Stimulated activated CD8-positive, alpha-beta memory T cell treated with anti-CD3 and anti-CD28 coated beads, Interleukin-15, amount 100 ng/mL, for 4 hours (primary cell): Measurements from ENCODE around the gene LRP1.

Experiments used
- DNase-seq, 2 donors: peaks; one replicate each; pipeline ENCODE4 v3.0.0-alpha.2; 2020; ENCODE audit warnings: low read depth in 2 of 2

Gene LRP1

DNA sequence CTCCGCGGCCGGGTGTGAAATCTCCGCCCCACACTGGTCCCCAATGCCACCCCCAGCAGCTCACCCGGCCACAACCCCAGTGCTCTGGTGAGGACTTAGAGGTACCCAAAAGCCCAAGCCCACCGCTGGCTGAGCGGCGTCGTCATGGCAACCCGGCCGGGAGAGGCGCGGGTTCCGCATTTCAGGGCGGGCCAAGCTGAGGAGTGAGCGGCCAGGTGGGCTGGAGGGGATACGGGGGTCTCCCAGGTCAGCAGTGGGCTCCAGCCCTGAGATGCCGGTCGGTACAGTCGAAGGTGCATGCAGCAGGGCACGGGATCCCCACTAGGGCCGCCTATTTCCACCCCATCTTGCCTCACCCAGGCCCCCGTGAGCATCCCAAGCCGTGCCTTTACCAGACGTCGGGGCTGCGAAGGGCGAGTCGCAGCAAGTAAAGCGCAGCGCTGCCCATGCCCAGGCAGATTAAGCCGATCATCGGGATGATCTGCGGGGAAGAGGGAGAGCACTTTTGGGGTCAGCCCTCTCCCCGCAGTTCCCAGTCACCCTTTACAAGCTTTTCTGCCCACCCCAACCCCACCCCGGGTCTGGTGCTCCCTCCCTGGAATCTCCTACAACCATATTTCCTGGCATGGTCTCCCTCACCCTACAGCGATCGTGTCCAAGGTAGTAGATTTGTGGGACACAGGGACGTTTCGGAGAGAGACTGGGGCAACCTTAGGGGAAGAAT is 108.1 kb downstream of the LRP1 start:
- no peak for DNase-seq

- no peak for DNase-seq
Measured at GRCh38 chr12:57236925-57237595, 108.8 kb downstream of the LRP1 start.

DNA sequence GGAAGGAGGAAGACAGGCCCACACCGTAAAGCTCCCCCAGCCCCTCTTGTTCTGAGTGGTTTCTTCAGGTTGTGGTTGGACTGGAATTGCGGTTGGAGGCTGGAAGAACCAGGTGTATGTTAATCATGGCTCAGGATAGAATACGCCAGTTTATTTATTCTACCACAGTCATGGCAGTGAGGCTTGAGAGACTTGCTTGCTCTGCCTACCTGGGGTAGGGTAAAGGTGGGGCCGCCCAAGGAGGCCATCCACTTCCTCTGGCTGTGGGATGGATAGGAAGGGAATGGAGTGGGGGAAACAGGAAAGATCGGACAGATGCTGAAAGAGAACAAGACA is 109.3 kb downstream of the LRP1 start:
- no peak for DNase-seq

- DNase-seq, result no peak
Measured at GRCh38 chr12:57237932-57238853, 109.9 kb downstream of the LRP1 start.

DNA sequence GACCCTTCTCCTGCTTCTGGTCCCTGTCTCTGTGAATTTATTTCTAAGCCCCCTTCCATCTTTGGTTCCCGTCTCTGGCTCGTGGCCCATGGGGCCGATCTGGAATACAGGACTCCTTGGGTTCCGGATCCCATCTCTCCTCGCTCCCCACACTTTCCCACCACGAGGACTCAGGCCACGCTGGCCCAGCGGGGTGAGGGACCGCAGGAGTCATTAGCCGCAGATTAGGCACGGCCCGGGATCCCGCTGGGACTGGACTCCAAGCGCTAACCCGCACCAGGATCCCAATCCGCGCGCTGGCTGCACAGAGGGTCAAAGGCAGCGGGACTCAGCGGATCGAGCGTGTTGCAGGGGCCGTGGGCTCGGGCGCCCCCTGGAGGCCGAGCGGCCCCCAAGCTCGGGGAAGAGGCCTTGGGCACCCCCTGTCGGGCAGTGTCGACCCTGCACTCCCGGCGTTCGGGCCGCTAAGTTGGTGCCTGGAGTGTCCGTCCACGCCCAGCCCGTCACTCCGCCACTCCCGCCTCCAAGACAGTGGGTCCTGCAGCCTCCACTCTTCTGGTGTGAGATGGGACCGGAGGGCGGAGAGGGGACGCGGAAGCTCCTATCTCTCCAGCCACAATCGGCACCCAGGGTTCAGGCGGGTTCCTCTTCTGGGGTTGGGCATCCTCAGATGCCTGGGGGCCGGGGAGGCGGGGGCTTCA is 110.7 kb downstream of the LRP1 start:
- DNase-seq, result peak; percentile 64 to 67

GRCh38 chr12:57239587-57240065 is 111.3 kb downstream of the LRP1 start:
- no peak for DNase-seq

- DNase-seq, result peak; percentile 62 to 73
Measured at GRCh38 chr12:57240066-57240921, 112.0 kb downstream of the LRP1 start.

DNA sequence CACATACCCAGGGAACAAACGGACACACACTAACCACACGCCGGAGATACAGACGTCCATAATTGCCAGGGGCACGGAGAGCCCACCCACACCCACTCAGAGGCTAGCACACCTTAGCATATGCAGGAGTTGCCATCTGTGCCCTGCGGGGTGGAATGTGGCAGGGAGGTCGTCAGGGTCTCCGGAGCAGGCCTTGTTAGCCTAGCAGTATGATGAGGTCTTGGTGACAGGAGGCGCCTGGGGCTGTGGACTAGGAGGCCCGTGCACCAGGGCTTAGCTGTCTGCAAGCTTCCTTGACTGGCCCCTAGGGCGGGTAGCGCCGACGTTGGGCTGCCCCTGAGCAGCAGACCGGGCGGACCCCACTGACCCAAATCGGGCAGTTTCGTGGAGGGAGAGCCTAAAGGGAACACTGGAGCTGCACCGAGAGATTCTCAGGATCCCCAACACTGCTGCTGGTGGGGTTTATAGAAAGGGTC is 112.7 kb downstream of the LRP1 start:
- DNase-seq, result no peak

DNA sequence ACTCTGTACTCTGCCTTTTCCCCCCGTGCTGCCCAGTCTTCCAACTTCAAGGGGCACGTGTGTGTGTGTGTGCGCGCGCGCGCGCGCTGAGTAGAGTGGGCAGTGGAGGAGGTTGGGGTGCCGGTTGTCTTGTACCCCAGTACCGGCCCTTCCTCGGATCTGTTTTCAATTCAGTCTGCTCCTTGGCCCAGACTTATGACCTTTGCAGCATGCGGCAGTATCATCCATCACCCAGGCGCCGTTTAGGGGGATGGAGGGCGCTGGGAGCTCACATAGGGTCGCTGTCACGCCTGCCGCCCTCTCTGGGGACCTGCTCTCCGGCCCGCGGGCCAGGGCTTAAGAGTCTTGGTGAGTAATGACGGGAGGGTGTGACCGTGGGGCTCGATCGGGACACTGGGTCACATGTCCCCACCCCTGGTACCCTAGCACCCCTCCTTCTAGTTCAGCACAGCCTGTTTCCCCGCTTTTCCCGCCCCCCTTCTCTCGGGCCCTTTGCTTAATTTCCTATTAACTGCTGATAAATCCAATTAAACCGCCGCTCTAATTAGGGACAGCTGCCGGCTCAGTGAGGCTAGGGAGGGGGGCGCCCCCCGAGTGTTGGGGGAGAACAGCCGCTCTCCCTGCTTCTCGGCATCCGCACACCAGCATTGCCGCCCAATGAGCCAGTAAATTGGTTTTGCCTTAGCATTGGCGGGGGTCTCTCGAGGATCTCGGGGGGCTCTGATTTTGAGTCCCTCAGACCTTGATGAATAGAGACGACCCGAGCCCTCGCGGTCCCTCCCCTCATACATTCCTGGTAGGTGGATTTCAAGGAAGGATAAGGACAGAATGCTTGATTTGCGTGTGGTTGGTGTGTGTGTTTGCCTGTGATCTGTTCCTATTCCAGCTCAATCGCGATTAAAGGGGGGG is 113.4 kb downstream of the LRP1 start:
- no peak for DNase-seq

GRCh38 chr12:57242329-57242690 is 114.0 kb downstream of the LRP1 start:
- DNase-seq, result no peak

DNA sequence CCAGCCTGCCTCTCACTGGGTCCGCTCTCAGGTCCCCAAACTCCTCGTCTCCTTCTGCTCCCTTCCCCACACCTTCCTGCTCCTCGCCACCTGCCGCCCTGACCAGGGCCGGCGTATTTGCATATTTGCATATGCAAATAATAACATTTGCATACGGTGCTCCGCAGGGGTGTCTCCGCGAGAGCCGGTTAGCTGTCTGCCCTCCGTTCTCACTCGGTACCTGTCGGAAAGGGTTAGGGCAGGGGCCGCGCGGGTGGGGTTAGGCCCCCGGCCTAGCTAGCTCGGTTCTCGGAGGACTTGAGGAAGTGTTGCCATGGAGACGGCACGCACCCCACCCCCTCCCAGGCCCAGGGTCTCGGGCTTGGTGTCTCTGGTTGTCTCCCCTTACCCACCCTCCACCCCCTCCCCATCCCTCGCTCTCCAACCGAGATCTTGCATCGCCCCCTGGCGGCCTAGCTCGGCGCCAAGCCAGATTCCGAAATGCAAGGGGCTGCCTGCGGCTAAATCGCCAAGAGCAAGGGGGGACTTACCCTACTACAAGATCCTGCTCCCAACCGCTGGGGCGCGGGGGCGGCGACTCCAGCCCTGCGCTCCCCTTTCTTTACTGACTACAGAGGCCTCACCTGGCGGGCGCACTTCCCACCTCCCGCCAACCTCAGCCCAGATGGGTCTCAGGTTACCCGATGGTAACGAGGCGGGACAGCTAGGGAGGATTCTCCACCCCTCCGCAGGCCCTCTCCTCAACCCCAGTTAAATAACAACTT is 114.6 kb downstream of the LRP1 start:
- DNase-seq, result peak; percentile 27 to 41

DNA sequence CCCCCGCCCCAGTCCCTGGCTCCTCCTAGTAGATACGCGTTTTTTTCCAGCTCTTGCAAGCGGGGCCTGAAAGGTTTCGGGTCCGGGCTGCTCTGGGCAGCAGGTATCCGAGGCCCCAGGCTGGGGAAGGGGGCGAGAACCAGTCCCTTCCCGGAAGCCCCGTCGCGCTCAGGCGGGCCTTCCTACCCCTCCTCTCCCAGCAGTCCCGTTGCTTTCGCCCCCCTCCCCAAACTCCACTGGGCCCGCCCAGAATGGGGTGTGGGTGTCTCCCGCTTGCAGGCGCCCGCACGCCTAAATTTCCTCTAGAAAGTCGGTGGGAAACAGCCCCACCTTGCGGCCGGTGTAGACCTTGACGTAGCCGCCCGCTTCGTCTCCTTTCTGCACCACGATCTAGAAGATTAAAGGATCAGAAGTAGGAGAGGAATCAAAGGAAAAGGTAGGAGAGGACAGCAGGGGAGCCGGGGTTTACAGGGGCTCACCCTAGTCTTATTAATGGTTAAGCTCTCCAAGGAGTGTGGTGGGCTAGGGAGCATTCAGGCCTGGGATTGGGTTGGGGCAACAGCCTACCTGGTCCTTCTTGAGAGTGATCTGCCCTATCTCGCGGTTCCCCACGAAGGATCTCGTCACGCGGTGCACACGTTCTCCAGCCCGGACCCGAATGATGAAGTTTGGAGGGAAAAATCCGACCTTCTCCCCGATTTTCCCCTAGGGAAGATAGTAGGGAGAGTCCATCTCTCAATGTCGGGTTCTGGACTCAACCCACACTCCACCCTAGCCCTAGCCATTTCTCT is 115.4 kb downstream of the LRP1 start:
- DNase-seq, result peak; percentile 41 to 54

- no peak for DNase-seq
Measured at GRCh38 chr12:57244312-57244696, 116.0 kb downstream of the LRP1 start.

- no peak for DNase-seq
Measured at GRCh38 chr12:57247041-57247440, 118.8 kb downstream of the LRP1 start.

- no peak for DNase-seq
Measured at GRCh38 chr12:57248934-57249742, 120.9 kb downstream of the LRP1 start.

GRCh38 chr12:57250541-57250940 is 122.3 kb downstream of the LRP1 start:
- DNase-seq, result no peak

DNA sequence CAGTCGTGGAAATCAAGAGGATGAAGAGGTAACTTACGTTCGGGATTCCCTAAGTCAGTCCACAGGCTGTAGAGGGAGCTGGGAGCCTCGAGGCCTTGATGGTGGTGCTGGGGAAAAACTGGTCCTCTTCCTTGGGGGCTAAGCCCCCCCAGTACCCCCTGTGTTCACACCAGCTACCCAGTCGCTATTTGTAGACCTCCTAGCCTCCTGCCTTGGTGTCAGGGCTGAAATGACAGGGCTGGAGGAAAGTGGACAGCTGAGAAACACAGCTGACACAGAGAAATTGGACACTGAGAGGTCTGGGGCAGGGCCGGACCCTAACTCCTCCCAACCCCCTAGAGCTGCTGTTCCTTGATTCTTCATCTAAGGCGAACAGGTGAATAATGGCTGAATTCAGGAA is 122.7 kb downstream of the LRP1 start, which contains the start of gene STAC3:
Gene STAC3 (minus strand): TSS at position 232 of the 400 bp plus-strand sequence. CDS start 1,551 bp downstream, outside the sequence.
- no peak for DNase-seq
